Mononuclear cell (primary cell): ENCODE data around the gene VSIG8. TPM values are rescaled to one million over a fixed set of nuclear protein-coding genes. Genes with fewer than 3 reads are reported as not detected.
"Not testable (repeated sequence)": the region's sequence is repeated elsewhere in the genome, so short reads cannot be mapped to it uniquely, and the experiment has no call there.

ENCODE experiments used
- H3K27me3 ChIP-seq: 2 replicates; pipeline ENCODE4 v1.6.0; 2011; ENCODE audit warnings: low read length, control low read depth; ENCODE audit not compliant: insufficient read depth
- H3K4me1 ChIP-seq: 2 replicates; pipeline ENCODE4 v1.5.1; 2011; ENCODE audit warnings: mild to moderate bottlenecking, low read length, control low read depth; ENCODE audit not compliant: insufficient read depth
- H3K4me3 ChIP-seq: 2 replicates; pipeline ENCODE4 v1.5.1; 2011; ENCODE audit warnings: mild to moderate bottlenecking, low read length, moderate library complexity
- H3K9me3 ChIP-seq: 2 replicates; pipeline ENCODE4 v1.5.1; 2011; ENCODE audit warnings: low read depth, mild to moderate bottlenecking, control low read depth, low read length
- total RNA-seq: library from RNA; depleted of rRNA; stranded (reverse); fragments of >200 nt; gene quantifications from one replicate; pipeline ENCODE4 v1.2.3, GENCODE V29; 2012

VSIG8 gene
- 0.10 TPM for total RNA-seq

GRCh38 chr1:159862557-159862956 is at the start of gene VSIG8:
Gene VSIG8, minus strand, starts transcription at chr1:159862657. Its CDS starts 136 bp downstream, at chr1:159862521.
- Histone ChIP-seq H3K27me3 (no peaks in the 10 kb centered on the region), H3K9me3 (no peaks in the 10 kb centered on the region), H3K4me3 (no peak within 1 kb of the TSS), H3K4me1 (no peaks in the 10 kb centered on the region)

- peaks cover 42% of the 10 kb centered on the region for H3K4me1 ChIP-seq
- no peaks in the 10 kb centered on the region for H3K27me3 ChIP-seq
- H3K4me3 ChIP-seq = no peak overlapping the region
- H3K9me3 ChIP-seq = no peaks in the 10 kb centered on the region
Observed at GRCh38 chr1:159911326-159912070, 49.0 kb upstream of the VSIG8 start.

- H3K4me3 ChIP-seq = no peak overlapping the region
- no peaks in the 10 kb centered on the region for H3K27me3 ChIP-seq
- H3K4me1 ChIP-seq = peaks cover 35% of the 10 kb centered on the region
- no peaks in the 10 kb centered on the region for H3K9me3 ChIP-seq
Observed at GRCh38 chr1:159908031-159908940, 45.8 kb upstream of the VSIG8 start.

GRCh38 chr1:159906960-159907359 is 44.5 kb upstream of the VSIG8 start:
- Histone ChIP-seq H3K27me3 (no peaks in the 10 kb centered on the region), H3K9me3 (no peaks in the 10 kb centered on the region), H3K4me1 (peaks cover 36% of the 10 kb centered on the region), H3K4me3 (no peak overlapping the region)

GRCh38 chr1:159904036-159904435 is 41.6 kb upstream of the VSIG8 start:
- H3K27me3 ChIP-seq, H3K4me3 ChIP-seq, H3K9me3 ChIP-seq: not testable (repeated sequence)
- peaks cover 21% of the 10 kb centered on the region for H3K4me1 ChIP-seq

- peaks cover 36% of the 10 kb centered on the region for H3K4me1 ChIP-seq
- no peaks in the 10 kb centered on the region for H3K9me3 ChIP-seq
- no peaks in the 10 kb centered on the region for H3K27me3 ChIP-seq
- H3K4me3 ChIP-seq = no peak overlapping the region
Observed at GRCh38 chr1:159902541-159902940, 40.1 kb upstream of the VSIG8 start.

GRCh38 chr1:159900755-159901360 is 38.4 kb upstream of the VSIG8 start:
- peaks cover 48% of the 10 kb centered on the region for H3K4me1 ChIP-seq
- H3K9me3 ChIP-seq = no peaks in the 10 kb centered on the region
- no peak overlapping the region for H3K4me3 ChIP-seq
- H3K27me3 ChIP-seq = no peaks in the 10 kb centered on the region

GRCh38 chr1:159900086-159900680 is 37.7 kb upstream of the VSIG8 start, which contains the start of gene CFAP45:
Gene CFAP45, minus strand, starts transcription at chr1:159900165. Its CDS starts 67 bp downstream, at chr1:159900098.
- peaks cover 53% of the 10 kb centered on the region for H3K4me1 ChIP-seq
- no peak within 1 kb of the TSS for H3K4me3 ChIP-seq
- H3K9me3 ChIP-seq = no peaks in the 10 kb centered on the region
- H3K27me3 ChIP-seq = no peaks in the 10 kb centered on the region

GRCh38 chr1:159899634-159900033 is 37.2 kb upstream of the VSIG8 start:
- not testable (repeated sequence) for H3K27me3 ChIP-seq, H3K9me3 ChIP-seq, H3K4me3 ChIP-seq
- H3K4me1 ChIP-seq = peaks cover 53% of the 10 kb centered on the region

GRCh38 chr1:159898527-159898926 is 36.1 kb upstream of the VSIG8 start:
- Histone ChIP-seq H3K9me3 (no peaks in the 10 kb centered on the region), H3K4me1 (peaks cover 53% of the 10 kb centered on the region), H3K4me3 (no peak overlapping the region), H3K27me3 (no peaks in the 10 kb centered on the region)

GRCh38 chr1:159897962-159898361 is 35.5 kb upstream of the VSIG8 start:
- Histone ChIP-seq H3K27me3 (no peaks in the 10 kb centered on the region), H3K9me3 (no peaks in the 10 kb centered on the region), H3K4me3 (no peak overlapping the region), H3K4me1 (peaks cover 53% of the 10 kb centered on the region)

GRCh38 chr1:159896546-159896930 is 34.1 kb upstream of the VSIG8 start:
- no peak overlapping the region for H3K4me3 ChIP-seq
- H3K27me3 ChIP-seq = no peaks in the 10 kb centered on the region
- H3K4me1 ChIP-seq = peaks cover 44% of the 10 kb centered on the region
- H3K9me3 ChIP-seq = no peaks in the 10 kb centered on the region

GRCh38 chr1:159895836-159896545 is 33.5 kb upstream of the VSIG8 start:
- Histone ChIP-seq H3K4me3 (no peak overlapping the region), H3K9me3 (no peaks in the 10 kb centered on the region), H3K4me1 (peaks cover 49% of the 10 kb centered on the region), H3K27me3 (no peaks in the 10 kb centered on the region)

GRCh38 chr1:159895286-159895685 is 32.8 kb upstream of the VSIG8 start:
- Histone ChIP-seq H3K4me1 (peaks cover 53% of the 10 kb centered on the region), H3K9me3 (no peaks in the 10 kb centered on the region), H3K4me3 (no peak overlapping the region), H3K27me3 (no peaks in the 10 kb centered on the region)
